ENCODE data around the gene ZEB2. TPM values are rescaled to one million over a fixed set of nuclear protein-coding genes. Genes with fewer than 3 reads are reported as not detected.

Gene ZEB2
- total RNA-seq, 2 donors from 2014 or later: 246 to 288 TPM

DNA sequence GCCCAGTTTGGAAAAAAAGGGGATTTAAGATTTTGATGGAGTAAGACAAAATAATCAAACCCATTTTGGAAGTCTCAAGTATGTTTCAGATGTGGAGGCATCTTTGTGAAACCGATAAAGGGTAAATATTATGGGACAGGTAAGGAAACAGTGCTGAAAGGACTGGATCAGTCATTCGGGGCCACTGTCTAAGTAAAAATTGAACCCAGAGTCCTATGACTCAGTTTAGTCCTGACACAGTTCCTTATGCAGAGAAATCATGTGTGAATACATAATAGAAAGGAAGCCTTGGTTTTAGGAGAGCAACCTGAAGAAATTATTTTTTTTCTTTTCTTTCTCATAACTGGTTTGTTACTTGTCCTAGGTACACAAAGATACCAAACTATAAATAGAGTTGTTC, 15.4 kb upstream of the ZEB2 start:
- intact Hi-C loops (cut with DNase I): no loop called here
- no peak for DNase-seq (ENCODE audit: low spot score)

- DNase-seq (ENCODE audit: low spot score): no peak
- intact Hi-C loops (cut with DNase I): no loop called here
Measured at GRCh38 chr2:144533221-144533620, 13.3 kb upstream of the ZEB2 start.

GRCh38 chr2:144530596-144530995, 10.7 kb upstream of the ZEB2 start:
- no peak for DNase-seq (ENCODE audit: low spot score)
- intact Hi-C loops (cut with DNase I): no loop called here

- DNase-seq (ENCODE audit: low spot score): no peak
- intact Hi-C loops (cut with DNase I): no loop called here
Measured at GRCh38 chr2:144529841-144530240, 9.9 kb upstream of the ZEB2 start.

GRCh38 chr2:144528108-144528507, 8.2 kb upstream of the ZEB2 start:
- intact Hi-C loops (cut with DNase I): no loop called here
- DNase-seq (ENCODE audit: low spot score): no peak

DNA sequence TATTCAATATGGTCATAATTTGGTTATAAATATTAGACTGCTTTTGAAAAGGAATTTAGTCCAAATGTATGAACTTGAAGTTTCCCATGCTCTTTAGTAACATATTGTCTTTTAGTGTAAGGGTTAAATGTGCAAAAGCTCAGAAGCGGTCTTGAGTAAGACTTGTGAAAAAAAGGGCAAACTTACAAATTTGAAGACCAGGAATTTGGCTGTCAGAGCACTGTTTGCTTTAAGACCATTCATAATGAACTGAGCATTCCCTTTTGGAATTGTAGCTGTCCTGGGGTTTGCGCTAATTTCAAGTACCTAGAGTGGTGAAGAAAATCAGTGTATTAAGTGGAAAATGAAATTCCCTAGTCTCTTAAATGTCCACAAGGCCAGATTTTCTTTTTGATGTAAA, 6.9 kb upstream of the ZEB2 start:
- no peak for DNase-seq (ENCODE audit: low spot score)
- intact Hi-C loops (cut with DNase I): no loop called here

DNA sequence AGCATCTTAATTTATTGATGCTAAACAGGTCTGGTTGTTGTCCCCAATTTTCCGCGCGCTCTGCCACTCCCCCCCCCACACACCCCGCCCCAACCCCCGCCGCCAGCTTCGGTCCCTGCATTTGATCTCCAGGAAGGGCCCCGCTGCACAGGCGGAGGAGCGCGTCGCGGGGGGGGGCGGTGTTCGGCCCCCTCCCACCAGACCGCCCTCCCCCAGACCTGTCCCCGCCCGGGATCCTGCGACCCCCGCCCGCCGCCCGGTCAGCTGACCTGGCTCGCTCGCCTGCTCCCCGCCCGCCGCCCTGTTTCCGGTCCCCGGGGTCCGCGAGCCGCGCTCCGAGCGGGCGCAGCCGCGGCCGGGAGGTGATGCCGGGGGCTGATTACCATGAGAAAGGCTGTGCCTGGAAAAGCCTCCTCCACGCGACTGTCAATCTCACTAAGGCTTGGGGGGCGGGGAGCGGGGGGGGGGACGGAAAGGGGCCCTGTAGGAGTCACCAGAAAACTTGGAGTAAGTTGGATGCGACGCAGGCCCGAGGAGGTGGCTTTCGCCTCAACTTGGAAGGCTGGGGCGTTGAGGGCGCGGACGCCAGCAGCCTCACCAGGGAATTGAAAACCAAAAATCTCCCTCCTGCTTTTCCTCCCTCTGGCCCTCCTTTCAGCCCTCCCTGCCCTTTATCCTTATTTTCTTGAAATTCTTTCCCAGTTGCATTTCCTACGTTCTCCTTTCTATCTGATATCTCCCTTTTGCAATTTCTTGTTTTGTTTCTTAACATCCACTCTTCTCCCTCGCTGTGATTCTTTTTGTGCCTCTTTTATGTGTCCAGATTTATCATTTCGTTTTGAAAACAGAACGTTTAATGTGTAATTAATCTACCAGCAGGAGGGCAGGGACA, 4.4 kb upstream of the ZEB2 start:
- DNase-seq (ENCODE audit: low spot score): peak; percentile 91
- intact Hi-C loops (cut with DNase I): no loop called here

DNA sequence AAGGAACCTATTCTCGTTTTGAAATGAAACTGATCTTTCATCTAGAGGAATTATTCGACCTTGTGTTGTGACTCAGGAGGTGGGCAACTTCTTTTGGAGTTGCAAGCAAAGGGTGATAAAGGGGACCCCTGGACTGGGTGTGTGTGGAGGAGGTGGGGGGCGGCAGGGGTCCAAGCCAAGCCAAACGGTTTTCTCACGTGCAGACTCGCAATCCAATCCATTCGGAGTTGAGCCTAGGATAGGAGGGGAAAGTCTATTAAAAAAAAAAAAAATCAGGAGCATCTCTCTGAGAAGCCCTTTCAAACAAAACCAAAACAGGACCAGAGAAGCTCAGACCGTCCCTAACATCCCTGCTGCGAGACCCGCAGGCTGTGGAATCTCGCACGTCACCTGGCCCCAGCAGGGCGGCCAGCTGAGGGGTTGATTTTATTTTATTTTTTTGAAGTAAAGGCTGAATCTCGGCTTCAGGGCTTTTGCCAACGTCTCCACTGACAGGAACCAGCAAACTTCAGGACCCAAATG, 3.7 kb upstream of the ZEB2 start:
- DNase-seq (ENCODE audit: low spot score): no peak
- intact Hi-C loops (cut with DNase I): no loop called here

DNA sequence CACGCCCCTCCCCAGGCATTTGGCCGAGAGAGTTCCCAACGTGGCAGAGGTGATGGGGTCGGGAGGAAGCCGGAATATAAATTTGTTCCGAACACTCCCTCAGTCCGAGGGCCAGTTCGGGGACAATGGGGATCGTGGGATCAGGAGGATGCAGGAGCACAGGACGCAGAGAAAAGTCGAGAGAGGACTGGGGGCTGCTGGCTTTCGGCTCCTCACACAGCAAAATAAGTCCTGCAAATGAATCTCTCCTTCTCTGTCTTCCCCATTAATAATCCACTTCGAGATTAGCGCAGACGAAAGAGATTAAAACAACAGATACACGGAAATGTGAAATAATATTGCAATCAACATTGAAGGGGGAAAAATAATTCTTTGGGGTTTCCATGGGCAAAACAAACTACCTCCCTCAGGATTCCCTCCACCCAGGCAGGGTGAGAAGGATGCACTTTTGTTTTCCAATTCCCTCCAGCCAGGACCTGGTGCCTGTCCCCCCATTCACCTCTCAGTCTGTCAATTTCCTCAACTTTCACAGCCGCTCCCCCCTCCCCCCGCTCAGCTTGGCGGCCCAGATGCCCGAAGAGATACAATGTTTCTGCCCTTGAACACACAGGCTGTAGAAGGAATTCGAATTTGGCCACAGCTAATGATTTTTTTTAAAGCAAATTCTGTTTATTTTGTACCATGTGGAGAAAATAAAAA, 3.1 kb upstream of the ZEB2 start:
- no peak for DNase-seq (ENCODE audit: low spot score)
- intact Hi-C loops (cut with DNase I): no loop called here

GRCh38 chr2:144522176-144522896, 2.4 kb upstream of the ZEB2 start:
- intact Hi-C loops (cut with DNase I): no loop called here
- no peak for DNase-seq (ENCODE audit: low spot score)

DNA sequence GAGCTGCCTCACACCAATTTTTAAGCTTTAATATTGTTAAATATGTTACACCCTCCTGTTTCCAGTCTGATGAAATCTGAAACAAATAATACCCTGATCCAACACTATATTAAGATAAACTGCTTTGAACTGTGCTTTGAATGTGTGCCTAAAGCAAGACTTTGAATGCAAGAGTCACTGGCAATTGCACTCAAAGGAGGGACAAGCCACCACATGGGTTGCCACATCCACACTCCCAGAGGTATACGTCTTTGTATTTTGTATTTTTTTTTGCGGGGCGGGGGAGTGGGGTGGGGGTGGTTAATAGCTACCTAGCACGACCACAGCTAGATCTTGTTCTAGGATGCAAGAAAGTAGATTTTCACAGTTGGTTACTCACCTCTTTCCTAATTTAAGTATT, 1.8 kb upstream of the ZEB2 start:
- intact Hi-C loops (cut with DNase I): no loop called here
- DNase-seq (ENCODE audit: low spot score): no peak

DNA sequence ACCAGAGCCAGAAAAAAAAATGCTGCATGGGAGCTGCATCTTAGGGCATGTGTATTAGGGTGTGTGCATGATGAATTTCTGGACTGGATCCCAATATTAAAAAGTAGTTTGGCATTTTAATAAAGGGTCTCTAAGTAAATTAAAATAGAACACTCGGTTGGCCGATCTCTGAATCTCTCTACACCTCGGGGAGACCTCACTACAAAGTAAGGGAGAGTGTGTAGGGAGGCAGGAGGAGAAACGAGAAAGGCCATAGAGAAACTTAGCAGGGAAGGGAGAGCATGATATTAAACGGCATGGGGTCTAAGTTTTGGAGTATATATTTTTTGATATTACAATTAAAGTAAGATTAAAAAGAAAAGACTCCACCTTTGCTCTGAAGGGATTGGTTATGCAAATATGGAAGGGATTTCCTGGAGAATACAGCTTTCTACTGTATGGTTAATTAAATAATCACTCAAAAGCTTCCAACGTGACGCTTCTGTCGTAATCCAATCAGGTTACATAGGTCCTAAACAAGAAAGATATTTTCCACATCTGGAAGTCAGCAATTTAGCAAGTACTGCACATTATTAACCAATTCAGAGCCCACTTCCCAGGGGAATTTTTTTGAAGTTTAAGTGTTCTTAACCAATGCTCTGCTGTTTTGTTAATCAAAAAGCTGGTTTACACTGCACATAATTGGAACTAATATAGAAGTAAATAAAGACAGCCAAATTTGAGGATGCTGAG, 1.0 kb upstream of the ZEB2 start:
- intact Hi-C loops (cut with DNase I): no loop called here
- no peak for DNase-seq (ENCODE audit: low spot score)

GRCh38 chr2:144519597-144519933, 354 bp downstream of the ZEB2 start:
- no peak for DNase-seq (ENCODE audit: low spot score)
- intact Hi-C loops (cut with DNase I): loop anchor here (5.0 to 10.0 kb wide), 4 partner anchors 72 to 1235 kb away; a partner anchor contains a TSS

DNA sequence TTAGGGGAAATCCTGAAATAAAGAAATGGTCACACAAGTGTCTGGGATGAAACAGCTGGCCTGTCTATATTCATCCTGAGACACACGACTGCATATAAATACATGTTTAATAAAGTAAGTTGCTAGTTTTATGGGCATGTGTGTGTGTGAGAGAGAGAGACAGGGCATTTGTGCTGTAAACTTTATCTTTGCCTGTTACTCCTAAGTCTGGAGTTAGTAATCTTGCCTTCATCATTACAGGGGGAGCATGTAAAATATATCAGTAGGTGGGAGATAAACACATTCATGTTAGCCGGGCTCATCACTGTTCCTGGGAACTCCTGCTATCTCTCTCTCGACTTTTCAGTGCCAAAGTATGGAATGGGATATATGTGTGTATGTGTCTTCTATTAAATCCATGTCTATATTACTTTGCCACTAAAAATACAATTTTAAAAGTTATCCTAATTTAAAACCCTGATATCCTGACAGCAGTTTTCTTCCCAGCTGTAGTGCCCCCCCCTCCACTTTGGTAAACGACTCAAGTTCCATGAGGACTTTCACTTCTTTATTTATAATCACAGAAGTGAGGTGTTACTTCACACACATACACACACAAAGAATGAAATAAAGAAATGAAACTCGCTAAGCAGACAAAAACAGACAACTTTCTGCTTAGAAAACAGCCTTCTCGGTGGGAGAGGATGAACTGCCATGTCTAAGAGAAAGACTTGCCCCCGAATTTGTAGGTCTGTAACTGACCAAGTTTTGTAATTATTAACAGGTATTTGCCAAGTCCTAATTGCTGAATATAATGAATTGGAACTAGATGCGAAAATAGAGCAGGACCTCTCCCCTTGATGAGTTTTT, 947 bp downstream of the ZEB2 start:
- no peak for DNase-seq (ENCODE audit: low spot score)
- intact Hi-C loops (cut with DNase I): loop anchor here (5.0 to 10.0 kb wide), 4 partner anchors 72 to 1236 kb away; a partner anchor contains a TSS

- intact Hi-C loops (cut with DNase I): loop anchor here (5.0 to 10.0 kb wide), 4 partner anchors 71 to 1237 kb away; a partner anchor contains a TSS
- DNase-seq (ENCODE audit: low spot score): no peak
Measured at GRCh38 chr2:144517866-144518747, 1.8 kb downstream of the ZEB2 start.

DNA sequence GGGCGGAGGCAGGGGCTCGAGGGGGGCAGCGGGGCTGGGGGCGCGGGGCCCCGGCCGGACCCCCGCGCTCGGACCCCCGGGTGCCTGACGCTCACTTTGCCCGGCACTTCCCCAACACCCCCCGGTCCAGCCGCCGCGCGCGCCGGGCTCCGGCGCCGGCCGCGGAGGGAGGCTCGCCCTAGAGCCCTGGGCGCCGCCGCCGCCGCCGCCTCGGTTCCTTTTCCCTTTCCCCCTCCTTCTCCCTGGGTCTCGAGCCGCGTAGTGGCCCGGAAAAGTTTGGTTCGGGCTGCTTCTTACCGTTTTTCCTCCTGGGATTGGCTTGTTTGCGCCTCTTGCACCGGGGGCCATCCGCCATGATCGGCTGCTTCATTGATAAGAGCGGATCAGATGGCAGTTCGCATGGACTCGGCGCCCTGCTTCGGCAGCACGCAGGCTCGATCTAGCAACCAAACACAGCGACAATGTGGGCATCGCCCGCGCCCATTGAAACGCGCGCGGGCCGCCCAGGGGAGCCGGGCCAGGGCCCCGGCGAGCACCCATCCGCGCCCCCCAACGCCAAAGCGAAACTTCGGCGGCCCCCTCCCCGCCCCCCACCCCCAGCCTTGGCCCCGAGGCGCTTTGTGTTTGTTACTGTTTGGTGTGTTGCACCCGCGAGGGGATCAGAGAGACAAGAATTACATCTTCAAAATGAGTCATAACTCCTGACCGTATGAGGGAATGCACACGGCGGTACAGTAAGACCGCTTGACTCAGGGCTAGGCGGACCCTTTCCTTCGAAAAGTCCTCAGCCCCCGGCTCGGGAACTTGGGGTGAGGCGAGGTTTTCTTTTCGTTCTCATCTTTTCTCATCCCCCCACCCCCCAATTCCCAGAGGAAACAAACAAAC, 2.7 kb downstream of the ZEB2 start:
- intact Hi-C loops (cut with DNase I): loop anchor here (5.0 to 10.0 kb wide), 4 partner anchors 70 to 1238 kb away; a partner anchor contains a TSS
- peak; percentile 85 for DNase-seq (ENCODE audit: low spot score)

Measured in posterior vena cava (tissue), 2 donors.